ENCODE results near the gene HPCAL1.

DNA sequence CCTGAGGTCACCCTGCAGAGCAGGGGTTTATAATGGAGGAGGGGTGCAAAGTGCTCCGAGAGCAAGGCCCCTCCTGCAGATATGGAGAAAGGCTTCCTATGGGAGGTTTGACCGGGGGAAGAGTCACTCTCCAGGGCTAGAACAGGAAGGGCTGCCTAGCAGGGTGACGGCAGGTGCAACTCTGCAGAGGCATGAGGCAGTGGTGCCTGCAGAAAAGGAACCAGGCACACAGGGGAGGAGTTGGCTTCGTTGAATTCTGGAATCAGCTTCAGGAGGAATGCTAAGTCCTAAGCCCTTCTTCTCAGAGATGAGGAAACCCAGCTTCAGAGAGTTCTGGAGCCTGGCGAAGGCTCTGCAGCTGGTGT lies 17.5 kb upstream of the HPCAL1 start:
- TF ChIP-seq, protein P1, sequence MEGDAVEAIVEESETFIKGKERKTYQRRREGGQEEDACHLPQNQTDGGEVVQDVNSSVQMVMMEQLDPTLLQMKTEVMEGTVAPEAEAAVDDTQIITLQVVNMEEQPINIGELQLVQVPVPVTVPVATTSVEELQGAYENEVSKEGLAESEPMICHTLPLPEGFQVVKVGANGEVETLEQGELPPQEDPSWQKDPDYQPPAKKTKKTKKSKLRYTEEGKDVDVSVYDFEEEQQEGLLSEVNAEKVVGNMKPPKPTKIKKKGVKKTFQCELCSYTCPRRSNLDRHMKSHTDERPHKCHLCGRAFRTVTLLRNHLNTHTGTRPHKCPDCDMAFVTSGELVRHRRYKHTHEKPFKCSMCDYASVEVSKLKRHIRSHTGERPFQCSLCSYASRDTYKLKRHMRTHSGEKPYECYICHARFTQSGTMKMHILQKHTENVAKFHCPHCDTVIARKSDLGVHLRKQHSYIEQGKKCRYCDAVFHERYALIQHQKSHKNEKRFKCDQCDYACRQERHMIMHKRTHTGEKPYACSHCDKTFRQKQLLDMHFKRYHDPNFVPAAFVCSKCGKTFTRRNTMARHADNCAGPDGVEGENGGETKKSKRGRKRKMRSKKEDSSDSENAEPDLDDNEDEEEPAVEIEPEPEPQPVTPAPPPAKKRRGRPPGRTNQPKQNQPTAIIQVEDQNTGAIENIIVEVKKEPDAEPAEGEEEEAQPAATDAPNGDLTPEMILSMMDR (IDR thresholded peaks at IDR 0.05): no peak
- no peak for TF ChIP-seq POLR2A (IDR thresholded peaks at IDR 0.05)

Data from tibial nerve (tissue), 3 donors.